Muscle of arm (tissue), 14 donors: ENCODE results near the gene C4orf50. TPM values are rescaled to one million over a fixed set of nuclear protein-coding genes. Genes with fewer than 3 reads are reported as not detected.

Source experiments
- DNase-seq: peaks from one replicate; pipeline ENCODE4 v3.0.0-alpha.2; 2013
- long read RNA-seq, 11 donors: transcript quantifications; one replicate each; lab custom pipeline, GENCODE V29; 2026
- polyA plus RNA-seq, 12 donors: library from polyadenylated mRNA; unstranded; fragments of 120-200 nt; gene quantifications; one replicate each; pipeline ENCODE4 v1.2.1, GENCODE V29; 2013; ENCODE audit not compliant: insufficient read length in 12 of 12

Gene C4orf50
- under 1 TPM in 3 of 12 donors, not detected in 9; 0.01 to 0.03 (median 0.01) TPM for polyA plus RNA-seq
- long read RNA-seq, donor 1, result 0 reads
- long read RNA-seq, donor 2, result 0 reads
- long read RNA-seq, donor 3, result 0 reads
- long read RNA-seq, donor 4, result 0 reads
- long read RNA-seq, donor 5, result 0 reads
- long read RNA-seq, donor 6, result 0 reads
- long read RNA-seq, donor 7, result 0 reads
- long read RNA-seq, donor 8, result 0 reads
- long read RNA-seq, donor 9, result 0 reads
- long read RNA-seq, donor 10, result 0 reads
- long read RNA-seq, donor 11, result 0 reads

DNA sequence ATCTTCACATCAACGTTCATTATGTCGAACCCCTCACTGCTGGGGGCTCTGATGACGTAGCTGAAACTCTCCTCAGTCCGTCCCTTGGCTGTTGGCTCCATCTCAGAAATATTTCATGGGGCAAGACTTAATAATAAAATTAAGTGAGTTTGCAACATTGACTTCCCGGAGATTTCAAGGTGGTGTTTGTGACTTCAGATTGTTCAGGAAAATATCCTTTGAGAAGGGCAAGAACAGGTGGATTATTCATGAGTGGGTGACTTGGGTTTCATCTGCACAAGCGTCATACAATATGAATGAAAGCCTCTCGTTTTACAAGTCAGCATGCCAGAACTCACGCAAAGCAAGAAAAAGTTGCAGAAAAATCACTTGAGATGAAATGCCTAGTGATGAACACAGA lies at the start of gene C4orf50:
Gene C4orf50 (minus strand): TSS at position 101 of the 400 bp plus-strand sequence.
- no peak for DNase-seq

DNA sequence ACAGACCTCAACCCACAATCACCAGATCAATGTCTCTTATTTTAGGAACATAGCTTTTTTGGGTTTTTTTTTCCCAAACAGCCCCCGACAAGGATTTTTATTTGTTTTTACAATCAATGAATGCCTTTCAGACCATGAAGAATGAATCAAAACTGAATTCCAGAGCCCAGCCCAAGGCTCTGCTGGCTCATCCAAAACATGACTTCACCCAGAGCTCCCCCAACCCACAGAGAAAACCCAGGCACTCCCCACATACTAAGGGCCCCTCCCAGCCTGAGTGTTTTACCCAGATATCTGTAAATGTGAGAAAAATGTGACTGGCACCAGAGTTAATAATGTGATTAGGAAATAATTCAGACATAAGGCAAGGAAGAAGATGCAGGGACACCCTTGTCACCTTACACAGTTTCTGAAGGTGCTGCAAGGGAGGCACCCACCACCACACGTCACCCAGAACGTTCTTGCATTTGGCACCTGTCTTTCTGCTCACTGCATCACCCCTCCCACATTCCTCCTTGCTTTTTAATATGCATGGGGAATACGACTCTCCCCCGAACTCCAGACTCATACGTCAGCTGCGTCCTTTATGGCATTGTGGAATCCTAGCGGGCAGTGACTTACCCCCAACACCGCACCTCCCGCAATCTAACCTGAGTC lies 47.8 kb upstream of the C4orf50 start:
- no peak for DNase-seq

DNA sequence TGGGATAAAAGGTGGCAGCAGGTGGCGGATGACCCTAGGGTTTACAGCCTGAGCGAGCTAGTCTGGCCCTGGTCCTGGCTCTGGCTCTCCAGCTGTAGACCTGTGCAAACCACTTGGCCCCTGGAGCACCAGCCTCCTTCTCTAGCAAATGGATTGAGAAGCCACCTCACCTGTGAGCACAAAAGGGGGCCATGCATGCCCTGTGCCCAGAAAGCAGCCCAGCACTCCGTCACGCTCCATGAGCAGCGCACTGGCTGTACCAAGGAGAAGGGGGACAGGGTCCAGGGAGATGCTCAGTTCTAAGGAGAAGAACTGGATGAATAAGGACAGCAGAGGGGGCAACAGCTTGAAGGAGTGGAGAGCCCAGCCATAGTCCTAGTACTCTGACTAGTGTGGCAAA lies 46.9 kb upstream of the C4orf50 start:
- no peak for DNase-seq

DNA sequence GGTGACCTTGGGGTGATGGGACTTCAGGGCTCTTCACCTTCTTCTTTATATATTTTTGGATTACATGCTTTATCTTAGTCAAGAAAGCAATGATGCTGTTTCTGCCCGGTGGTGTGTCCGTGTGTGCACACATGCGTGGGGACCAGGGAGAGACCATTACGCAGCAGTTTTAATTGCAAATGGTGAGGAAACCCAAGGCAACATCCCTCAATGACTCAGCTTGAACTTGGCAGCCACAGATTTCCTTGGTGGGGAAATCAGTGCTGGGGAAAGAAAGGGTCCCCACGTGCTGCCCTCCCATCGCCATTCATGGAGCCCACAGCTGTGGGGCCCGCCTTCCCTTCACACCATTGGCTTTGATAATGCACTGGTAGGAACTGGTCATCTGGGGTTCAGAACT lies 46.2 kb upstream of the C4orf50 start:
- no peak for DNase-seq

DNA sequence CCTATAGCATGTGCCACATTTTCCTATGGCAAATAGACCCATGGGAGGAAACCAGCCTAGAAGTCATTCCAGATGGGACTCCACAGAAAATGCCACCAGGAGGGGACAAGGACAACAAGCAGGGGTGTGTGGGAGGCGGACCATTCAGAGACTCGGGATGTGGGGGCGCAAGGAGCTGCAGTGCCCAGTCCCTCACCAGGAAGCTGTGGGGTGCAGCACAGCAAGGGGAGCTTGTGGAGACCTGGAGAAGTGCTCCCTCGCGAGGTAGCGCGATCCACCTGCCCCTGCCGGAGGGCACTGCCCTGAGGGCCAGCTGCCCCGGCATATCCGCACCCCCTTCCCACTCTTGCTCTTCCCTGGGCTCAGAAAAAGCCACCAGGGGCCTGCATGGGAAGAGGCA lies 45.5 kb upstream of the C4orf50 start:
- DNase-seq, result no peak

DNA sequence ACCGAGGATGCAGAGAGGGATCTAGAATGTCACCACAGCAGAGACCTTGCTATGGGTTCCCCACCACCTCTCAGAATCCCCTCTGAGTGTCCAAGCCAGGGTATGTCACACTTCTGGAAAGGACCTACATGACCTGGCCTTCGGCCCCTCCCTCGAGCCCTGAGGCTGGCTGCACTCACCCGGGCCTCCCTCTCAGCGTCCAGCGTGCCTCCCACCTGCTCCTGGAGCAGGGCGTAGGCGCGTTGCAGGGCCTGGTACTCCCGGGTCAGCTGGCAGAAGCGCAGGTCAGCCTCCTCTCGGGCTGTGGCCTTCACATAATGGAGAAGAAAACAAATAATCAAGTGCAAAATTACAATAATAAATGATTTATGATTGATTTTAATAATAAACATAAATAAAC lies 43.9 kb upstream of the C4orf50 start:
- no peak for DNase-seq

DNA sequence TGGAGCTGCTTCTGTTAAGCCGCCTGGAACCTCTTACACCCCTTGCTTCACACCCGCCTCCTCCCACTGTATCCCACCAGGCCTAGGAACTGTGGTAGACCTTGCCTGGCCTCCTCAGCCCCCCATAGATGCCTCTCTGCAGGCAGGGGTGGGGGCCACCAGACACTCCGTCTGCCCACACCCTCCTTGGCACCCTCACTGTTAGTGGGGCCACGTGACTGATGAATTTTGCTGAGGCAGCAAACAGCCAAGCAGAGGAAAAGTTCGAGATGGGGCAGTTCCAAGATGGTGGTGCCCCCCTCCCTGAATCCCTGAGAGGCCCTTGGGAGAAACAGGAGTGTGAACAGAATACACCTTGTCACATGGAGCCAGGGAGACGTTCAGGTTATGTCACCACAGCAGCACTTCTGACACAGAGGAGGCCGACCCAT lies 41.2 kb upstream of the C4orf50 start:
- no peak for DNase-seq

DNA sequence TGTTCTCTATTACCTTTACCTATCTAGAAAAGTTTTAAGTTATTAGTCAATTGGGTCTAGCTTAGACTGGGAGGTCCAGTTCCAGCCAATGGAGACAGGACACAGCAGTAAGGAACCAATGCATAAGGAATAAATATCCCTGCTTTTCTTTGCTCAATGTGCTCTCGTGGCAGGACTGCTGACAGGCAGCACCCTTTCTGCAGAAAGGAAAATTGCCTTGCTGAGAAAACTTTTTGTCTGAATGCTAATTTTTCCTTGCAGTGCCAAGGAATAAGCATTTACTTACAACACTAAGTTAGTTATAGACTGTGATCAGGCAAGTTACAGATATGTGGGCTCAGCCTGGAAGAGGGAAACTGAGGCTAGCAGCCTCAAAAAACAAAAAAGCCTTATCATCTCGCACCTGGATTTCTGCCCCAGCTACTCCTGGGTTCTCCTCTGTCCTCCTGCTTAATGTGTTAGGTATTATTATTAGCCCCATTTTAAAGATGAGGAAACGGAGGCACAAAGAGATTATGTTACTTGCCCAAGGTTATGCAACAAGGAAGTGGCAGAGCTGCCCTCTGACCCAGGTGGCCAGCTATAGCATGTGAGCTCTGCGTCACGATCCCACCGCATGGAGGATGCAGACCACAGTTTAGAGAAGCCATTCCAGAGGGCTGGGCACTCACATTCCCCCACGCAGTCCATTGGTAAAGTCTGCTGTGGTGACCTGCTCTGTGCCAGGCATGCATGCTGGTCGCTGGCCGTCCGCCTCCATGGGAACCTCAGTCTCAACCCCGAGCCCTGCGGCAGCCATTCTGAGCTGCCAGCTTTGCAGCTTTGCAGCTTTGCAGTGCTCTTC lies 40.5 kb upstream of the C4orf50 start:
- no peak for DNase-seq

DNA sequence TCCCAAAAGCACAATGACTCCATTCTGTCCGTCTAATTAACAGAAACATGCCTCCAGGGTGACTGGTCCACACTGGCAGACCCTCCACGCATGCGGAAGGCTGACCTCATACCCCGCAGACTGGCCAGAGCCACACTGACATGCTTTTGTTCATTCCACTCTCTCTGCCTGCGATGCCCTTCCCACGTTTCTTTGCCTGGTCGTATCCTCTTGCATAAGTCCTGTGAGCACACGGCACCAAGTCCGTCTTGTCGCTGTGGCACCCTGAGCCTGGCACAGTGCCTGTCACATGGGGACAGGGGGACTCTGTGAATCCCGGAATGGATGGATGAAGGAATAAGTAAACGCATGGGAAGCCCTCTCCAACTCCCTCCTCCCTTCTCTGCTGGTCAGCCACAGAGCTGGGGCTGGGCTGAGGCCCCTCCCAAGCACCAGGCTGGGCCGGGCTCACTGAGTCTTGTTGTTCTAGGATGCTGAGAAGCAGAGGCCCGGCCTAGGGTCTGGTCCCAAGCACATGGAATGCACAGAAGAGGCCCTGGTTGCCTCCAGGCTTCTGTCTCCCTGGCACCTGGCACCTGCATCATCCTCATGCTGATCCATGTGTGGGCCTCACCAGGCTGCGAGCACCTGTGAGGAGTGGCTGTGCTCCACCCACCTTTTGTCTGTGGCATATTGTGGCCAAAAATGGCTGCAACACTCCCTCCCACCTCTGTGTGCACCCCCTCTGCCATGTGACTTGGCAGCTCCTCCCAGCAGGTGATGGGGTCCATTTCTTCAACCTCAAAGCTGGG lies 38.9 kb upstream of the C4orf50 start:
- DNase-seq, result no peak

DNA sequence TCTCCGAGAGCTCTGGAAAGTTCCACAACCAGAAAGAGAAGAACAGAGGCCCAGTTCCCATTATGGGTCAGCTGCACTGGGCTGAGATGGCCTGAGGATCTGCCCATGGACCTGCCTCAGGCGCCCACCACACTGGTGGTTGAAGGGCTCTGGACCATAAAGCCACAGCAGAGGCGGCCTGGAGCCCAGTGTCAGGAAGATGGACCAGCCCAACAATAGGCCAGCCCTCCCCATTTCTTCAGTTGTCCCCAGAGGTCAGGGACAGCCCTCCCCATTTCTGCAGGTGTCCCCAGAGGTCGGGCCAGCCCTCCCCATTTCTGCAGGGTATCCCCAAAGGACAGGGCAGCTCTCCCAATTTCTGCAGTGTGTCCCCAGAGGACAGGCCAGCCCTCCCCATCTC lies 37.2 kb upstream of the C4orf50 start:
- DNase-seq, result no peak

DNA sequence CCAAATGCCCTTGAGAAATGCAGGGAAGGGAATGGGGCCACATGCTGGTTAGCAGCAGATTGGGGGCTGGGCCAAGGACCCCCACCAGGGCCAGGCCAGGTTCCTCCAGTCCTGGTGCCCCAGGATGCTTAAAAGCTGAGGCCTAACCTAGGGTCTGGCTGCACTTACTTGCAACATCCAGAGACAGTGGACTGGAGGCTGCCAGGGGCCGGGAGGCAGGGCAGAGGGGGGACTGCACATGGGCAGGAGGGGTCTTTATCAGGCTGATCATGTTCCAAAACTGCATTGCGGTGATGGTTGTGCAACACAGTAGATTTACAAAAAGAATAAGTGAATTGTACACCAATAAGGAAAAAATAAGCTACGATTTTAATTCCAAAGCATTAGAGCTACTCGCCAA lies 36.8 kb upstream of the C4orf50 start:
- DNase-seq, result no peak

DNA sequence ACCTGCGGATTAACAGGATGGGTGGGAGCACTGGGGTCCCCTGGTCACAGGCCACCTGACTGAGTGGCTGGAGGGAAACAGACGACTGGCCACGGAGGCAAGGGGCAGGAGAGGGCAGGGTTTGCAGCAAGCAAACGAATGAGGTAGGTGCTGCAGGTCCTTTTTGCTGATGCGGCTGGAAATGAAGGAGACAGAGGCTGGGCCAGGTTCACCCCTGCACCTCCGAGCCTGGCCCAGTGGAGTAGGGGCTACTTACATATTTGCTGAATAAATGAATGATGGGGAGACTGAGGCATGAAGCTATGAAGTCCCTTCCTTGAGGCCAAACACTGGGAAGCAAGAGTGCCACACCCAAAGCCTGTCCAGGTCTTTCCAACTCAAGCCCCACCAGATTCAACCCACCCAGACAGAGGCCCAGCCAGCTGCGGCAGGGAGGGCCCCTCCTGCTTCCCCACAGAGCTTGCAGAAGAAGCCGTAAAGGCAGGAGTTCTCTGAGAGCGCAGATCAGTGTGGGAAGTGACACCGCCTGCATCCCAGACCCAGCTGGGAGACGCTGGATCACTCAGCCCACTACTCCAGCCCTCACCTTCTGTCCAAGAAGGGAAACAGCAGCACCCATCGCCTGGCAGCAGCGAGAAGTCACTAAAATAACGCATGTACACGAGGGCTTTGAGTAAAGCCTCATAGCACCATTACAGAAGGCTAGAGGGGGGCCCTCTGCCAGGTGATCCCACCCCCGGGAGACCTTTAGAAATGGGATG lies 36.1 kb upstream of the C4orf50 start:
- DNase-seq, result no peak

DNA sequence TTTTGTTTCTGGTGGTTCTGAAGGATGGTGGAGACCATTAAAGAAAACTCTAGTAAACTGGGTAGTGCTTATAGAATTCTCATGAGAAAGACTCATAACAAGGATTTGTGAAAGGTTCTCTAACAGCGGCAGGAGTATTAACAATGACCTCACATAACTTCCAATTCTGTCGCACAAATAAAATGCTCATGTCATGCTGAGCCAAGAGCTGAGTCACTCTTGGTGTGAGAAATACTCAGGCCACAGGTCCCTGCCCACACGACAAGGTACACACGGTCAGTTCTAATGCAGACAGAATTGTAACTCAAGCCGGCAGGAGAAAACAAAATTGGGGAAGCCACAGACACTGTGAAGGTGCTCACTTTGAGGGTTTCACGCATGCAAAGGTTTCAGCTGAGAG lies 34.4 kb upstream of the C4orf50 start:
- no peak for DNase-seq

DNA sequence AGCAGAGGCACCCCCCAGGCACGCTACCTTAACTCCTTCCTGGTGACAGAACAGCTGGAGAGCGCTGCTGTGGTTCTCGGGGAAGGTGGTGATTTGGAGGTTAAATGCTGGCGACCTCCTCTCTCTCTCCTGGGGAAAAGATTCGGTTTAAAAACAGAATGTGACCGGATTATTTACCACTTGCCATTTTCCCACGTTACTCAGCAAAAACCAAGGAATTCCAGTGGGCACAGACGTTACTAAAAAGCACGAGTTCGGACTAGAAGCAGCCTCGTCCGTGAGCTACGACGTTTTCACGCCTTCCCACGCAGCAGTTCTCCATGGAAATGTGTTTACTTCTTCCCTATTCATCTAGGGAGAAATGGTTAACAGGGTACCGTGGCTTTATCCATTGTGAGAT lies 32.3 kb upstream of the C4orf50 start:
- DNase-seq, result no peak

DNA sequence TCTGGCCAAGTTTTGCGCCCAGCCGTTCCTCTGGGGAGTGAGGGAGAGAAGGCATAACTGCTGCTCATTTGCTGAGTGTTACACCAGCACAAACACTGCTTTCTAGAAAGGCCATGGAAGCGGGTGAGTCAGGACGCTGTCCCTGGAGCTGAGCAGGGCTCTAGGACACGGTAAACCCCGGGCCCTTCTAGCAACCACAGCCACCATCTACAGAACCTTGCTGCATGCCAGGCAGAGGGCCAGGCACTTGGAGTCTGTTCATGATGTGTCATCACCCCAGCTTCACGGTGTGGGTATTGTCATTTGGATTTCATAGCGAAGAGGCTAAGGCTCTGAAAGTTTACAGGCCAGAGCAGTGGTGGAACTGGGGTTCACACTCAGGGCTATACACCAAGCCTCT lies 31.8 kb upstream of the C4orf50 start:
- DNase-seq, result no peak

DNA sequence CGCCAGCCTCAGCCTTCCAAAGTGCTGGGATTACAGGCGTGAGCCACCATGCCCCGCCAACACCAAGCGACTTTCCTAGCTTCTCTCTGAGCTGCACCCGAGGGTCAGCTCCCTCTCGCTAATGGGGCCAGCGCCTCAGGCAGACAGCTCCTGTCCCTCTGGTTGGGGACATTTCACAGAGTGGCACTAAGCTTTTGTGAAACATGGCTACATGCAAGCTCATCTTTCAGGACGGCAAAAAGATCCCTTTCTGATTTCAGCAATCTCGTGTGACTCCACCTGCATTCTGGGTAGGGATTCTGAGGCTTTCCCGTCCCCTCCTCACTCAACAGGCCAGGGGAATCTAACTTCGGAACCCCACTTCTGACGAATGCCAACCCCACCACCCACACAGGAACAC lies 31.0 kb upstream of the C4orf50 start:
- no peak for DNase-seq

DNA sequence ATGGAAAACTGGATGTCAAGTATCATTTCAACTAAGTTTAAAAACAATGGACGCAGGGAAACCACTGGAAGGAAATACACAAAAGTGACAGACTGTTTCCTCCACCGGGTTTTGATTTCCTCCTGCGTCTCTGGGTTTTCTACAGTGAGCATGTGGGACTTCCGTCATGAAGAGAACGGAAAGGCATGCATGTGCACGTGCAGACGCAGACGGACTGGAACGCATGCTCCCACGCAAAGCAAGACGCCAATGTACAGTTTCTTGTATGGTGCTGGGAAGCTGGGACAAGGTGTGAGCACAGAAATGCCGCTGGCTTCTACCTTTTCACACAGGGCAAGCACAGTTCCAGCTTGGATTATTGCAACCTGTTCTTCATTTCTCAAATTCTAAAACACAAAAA lies 30.3 kb upstream of the C4orf50 start:
- DNase-seq, result no peak

DNA sequence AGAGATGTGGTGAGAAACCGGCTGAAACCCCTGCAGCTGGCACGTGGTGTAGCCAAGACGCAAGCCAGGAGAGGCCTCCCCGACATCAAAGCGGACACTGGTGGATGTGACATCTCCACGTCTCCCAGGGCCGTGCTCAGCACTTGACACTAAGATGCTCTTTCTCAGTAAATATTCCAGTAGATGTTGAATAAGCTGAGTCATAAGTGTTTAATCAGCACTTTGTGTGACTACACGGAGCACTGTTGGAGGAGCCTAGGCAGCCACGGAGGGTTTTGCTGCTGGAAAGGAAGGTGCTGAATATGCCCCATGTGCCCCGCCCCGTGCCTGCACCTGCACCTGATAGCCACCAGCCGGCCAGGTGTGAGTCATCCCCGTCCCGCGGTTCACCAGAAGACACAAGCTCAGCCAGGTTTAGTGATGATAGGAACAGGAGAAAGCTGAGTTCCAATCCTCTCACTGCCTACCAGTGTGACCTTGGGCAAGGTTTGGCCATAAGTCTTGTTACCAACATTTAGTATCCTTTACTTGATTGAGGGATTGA lies 29.0 kb upstream of the C4orf50 start:
- no peak for DNase-seq

DNA sequence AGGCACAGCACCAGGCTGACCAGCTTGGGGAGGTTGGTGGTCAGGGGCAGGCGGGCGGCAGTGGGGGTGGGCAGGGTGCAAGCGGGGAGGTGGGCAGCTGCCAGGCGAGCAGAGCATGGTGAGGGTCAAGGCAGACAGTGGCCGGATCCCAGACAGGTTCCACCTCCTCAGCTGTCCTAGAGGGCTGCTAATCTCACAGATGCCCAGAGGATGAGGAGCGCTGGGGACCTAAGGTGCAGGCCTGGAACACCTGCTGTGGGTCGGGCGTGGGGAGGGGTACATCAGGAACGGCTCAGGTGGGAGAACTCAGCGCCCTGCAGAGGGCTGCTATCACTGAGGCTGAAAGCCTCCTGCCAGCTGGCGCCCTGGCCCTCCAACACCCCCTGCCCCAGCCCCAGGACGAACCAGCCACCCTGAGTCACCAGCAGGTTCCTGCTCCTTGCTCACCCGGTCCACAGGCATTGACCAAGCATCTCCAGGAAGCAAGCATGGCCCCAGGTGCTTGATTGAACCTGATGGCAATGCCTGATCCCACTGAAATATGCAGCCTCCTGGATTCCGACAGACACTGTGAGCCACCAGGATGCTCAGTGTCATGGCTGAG lies 28.4 kb upstream of the C4orf50 start:
- DNase-seq, result no peak

DNA sequence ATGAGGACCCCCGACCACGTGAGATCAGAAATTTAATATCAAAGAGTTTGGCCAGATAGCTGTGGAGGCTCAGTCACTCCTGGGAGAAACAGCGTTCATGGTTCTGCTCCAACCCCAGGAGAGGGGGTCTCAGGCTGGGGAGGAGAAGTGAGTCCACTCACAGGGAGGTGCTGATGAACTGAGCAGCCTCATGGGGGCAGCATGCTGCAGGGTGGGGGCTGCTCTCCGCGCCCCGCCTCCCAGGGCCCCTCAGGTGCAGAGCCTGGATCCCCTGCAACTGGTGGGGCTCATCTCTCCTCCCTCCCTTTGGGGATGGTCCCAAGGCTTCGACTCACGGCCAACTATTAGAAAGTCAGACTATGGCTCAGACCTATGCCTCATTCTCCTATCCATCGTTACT lies 26.6 kb upstream of the C4orf50 start:
- DNase-seq, result no peak

DNA sequence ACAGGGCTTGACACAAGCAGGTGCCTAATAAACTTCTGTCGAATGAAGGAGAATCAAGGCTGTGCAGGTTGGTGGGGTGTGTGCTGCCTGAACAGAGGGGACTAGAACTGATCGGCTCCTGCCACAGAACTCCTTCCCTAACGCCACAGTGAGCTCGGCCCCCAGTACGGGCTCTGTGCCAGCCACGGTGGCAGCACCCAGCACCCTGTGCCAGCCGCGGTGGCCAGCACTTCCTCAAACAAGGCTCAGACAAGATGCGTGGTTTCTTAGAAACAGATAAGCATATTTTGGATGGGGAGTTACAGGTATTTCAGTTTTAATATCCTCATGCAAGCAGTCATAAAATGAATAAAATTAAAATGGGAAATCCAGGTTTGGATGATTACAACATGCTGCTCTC lies 26.0 kb upstream of the C4orf50 start:
- no peak for DNase-seq
